H9 (cell line): ENCODE results near the gene ASL. TPM values are rescaled to one million over a fixed set of nuclear protein-coding genes. Genes with fewer than 3 reads are reported as not detected.
"Not testable (repeated sequence)": the region's sequence is repeated elsewhere in the genome, so short reads cannot be mapped to it uniquely, and the experiment has no call there.

ENCODE experiments used
- DNase-seq: peaks from one replicate; pipeline ENCODE4 v3.0.0-alpha.2; 2017
- H2AFZ ChIP-seq: one replicate; pipeline ENCODE4 v1.6.1; 2013; ENCODE audit warnings: mild to moderate bottlenecking, low read length, control low read depth, moderate library complexity
- H2AK5ac ChIP-seq: 2 replicates; pipeline ENCODE4 v1.6.1; 2013; ENCODE audit warnings: low read length, control low read depth, mixed read lengths; ENCODE audit not compliant: insufficient read length
- H2BK120ac ChIP-seq: one replicate; pipeline ENCODE4 v1.6.1; 2013; ENCODE audit warnings: low read depth, mild to moderate bottlenecking, low read length, control low read depth, inconsistent platforms; ENCODE audit not compliant: poor library complexity, severe bottlenecking
- H2BK12ac ChIP-seq: 2 replicates; pipeline ENCODE4 v1.6.1; 2013; ENCODE audit warnings: low read length, control low read depth, mixed read lengths, low read depth; ENCODE audit not compliant: insufficient read length
- H2BK15ac ChIP-seq: 2 replicates; pipeline ENCODE4 v1.6.1; 2013; ENCODE audit warnings: low read depth, low read length, control low read depth
- H2BK20ac ChIP-seq: one replicate; pipeline ENCODE4 v1.6.1; 2013; ENCODE audit warnings: low read depth, mild to moderate bottlenecking, low read length, control low read depth, inconsistent platforms; ENCODE audit not compliant: poor library complexity, severe bottlenecking
- H2BK5ac ChIP-seq: 2 replicates; pipeline ENCODE4 v1.6.1; 2013; ENCODE audit warnings: low read length, control low read depth, mixed read lengths; ENCODE audit not compliant: insufficient read length
- H3K14ac ChIP-seq: 2 replicates; pipeline ENCODE4 v1.6.1; 2013; ENCODE audit warnings: low read length, control low read depth; ENCODE audit not compliant: insufficient read depth
- H3K18ac ChIP-seq: 2 replicates; pipeline ENCODE4 v1.6.1; 2013; ENCODE audit warnings: low read depth, mild to moderate bottlenecking, mixed read lengths, low read length, control low read depth; ENCODE audit not compliant: insufficient read length
- H3K23ac ChIP-seq: 2 replicates; pipeline ENCODE4 v1.6.1; 2013; ENCODE audit warnings: low read length, control low read depth, mixed read lengths, low read depth; ENCODE audit not compliant: insufficient read length
- H3K23me2 ChIP-seq: 2 replicates; pipeline ENCODE4 v1.6.1; 2013; ENCODE audit warnings: low read depth, mild to moderate bottlenecking, mixed read lengths, low read length, control low read depth; ENCODE audit not compliant: insufficient read length, poor library complexity, severe bottlenecking
- H3K27ac ChIP-seq: 2 replicates; pipeline ENCODE4 v1.5.1; 2013; ENCODE audit warnings: low read length, control low read depth, mixed read lengths, low read depth; ENCODE audit not compliant: insufficient read length
- H3K27me3 ChIP-seq: 2 replicates; pipeline ENCODE4 v1.6.1; 2013; ENCODE audit warnings: low read length, control low read depth, inconsistent platforms; ENCODE audit not compliant: insufficient read depth
- H3K4ac ChIP-seq: 2 replicates; pipeline ENCODE4 v1.6.1; 2013; ENCODE audit warnings: low read depth, mild to moderate bottlenecking, control low read depth, inconsistent platforms, low read length, moderate library complexity
- H3K4me1 ChIP-seq: 2 replicates; pipeline ENCODE4 v1.6.1; 2013; ENCODE audit warnings: low read length, control low read depth, inconsistent platforms; ENCODE audit not compliant: insufficient read depth
- H3K4me2 ChIP-seq: 2 replicates; pipeline ENCODE4 v1.6.1; 2013; ENCODE audit warnings: low read length, control low read depth, mixed read lengths; ENCODE audit not compliant: insufficient read length, insufficient read depth
- H3K56ac ChIP-seq: 2 replicates; pipeline ENCODE4 v1.6.1; 2013; ENCODE audit warnings: low read depth, mild to moderate bottlenecking, mixed read lengths, low read length, control low read depth; ENCODE audit not compliant: insufficient read length
- H3K79me1 ChIP-seq: 2 replicates; pipeline ENCODE4 v1.6.1; 2013; ENCODE audit warnings: low read depth, mild to moderate bottlenecking, moderate library complexity, low read length, control low read depth, inconsistent platforms; ENCODE audit not compliant: insufficient read depth, poor library complexity, severe bottlenecking
- H3K79me2 ChIP-seq: 2 replicates; pipeline ENCODE4 v1.6.1; 2013; ENCODE audit warnings: low read length, control low read depth, inconsistent platforms; ENCODE audit not compliant: insufficient read depth
- H3K9ac ChIP-seq: 2 replicates; pipeline ENCODE4 v1.6.1; 2013; ENCODE audit warnings: low read length, control low read depth, mixed read lengths; ENCODE audit not compliant: insufficient read length; ENCODE audit errors: extremely low read depth
- H3K9me3 ChIP-seq: one replicate; pipeline ENCODE4 v1.6.1; 2013; ENCODE audit warnings: low read depth, low read length, inconsistent platforms; ENCODE audit not compliant: control insufficient read depth
- H3T11ph ChIP-seq: one replicate; pipeline ENCODE4 v1.6.1; 2013; ENCODE audit warnings: mild to moderate bottlenecking, low read length, control low read depth, inconsistent platforms
- H4K20me1 ChIP-seq: one replicate; pipeline ENCODE4 v1.6.1; 2013; ENCODE audit not compliant: control insufficient read depth, insufficient read length, insufficient read depth
- H4K5ac ChIP-seq: 2 replicates; pipeline ENCODE4 v1.6.1; 2013; ENCODE audit warnings: low read depth, mild to moderate bottlenecking, mixed read lengths, low read length, control low read depth; ENCODE audit not compliant: insufficient read length
- H4K8ac ChIP-seq: replicated peaks from 2 replicates; pipeline ENCODE4 v1.6.1; 2013; ENCODE audit warnings: low read length, control low read depth, mixed read lengths, low read depth; ENCODE audit not compliant: insufficient read length
- H4K91ac ChIP-seq: 2 replicates; pipeline ENCODE4 v1.6.1; 2013; ENCODE audit warnings: low read depth, mild to moderate bottlenecking, moderate library complexity, mixed read lengths, low read length, control low read depth; ENCODE audit not compliant: insufficient read length
- H3K27ac Mint-ChIP-seq, 3 experiments: 2 replicates in 2 of 3; 3 replicates in 1 of 3; pipeline ENCODE4 v1.8.0; 2020 to 2021; ENCODE audit warnings: mixed read lengths in 3 of 3, mild to moderate bottlenecking in 1 of 3, moderate library complexity in 1 of 3
- H3K27me3 Mint-ChIP-seq: 2 replicates; pipeline ENCODE4 v1.8.0; 2021; ENCODE audit warnings: low read depth, mild to moderate bottlenecking, moderate library complexity, mixed read lengths
- H3K36me3 Mint-ChIP-seq, 3 experiments: 2 replicates in 2 of 3; 3 replicates in 1 of 3; pipeline ENCODE4 v1.8.0; 2020 to 2021; ENCODE audit warnings: low read depth in 3 of 3, mixed read lengths in 3 of 3; ENCODE audit not compliant: insufficient read depth in 1 of 3
- H3K4me1 Mint-ChIP-seq, 2 experiments: 2 replicates each; pipeline ENCODE4 v1.8.0; 2020; ENCODE audit warnings: mixed read lengths in 2 of 2
- H3K4me3 Mint-ChIP-seq, 2 experiments: 2 replicates in 1 of 2; 3 replicates in 1 of 2; pipeline ENCODE4 v1.8.0; 2020 to 2021; ENCODE audit warnings: mild to moderate bottlenecking in 2 of 2, mixed read lengths in 2 of 2, moderate library complexity in 1 of 2
- H3K9me3 Mint-ChIP-seq, 2 experiments: 2 replicates in 1 of 2; 3 replicates in 1 of 2; pipeline ENCODE4 v1.8.0; 2020; ENCODE audit warnings: mild to moderate bottlenecking in 2 of 2, mixed read lengths in 2 of 2, moderate library complexity in 1 of 2
- WGBS: extraction: QIAGEN DNeasy Blood & Tissue Kit; methylation state at CpG from one replicate; pipeline ENCODE4 v1.1.7; 2013; ENCODE audit warnings: missing lambda C conversion rate, low lambda C conversion rate, mixed read lengths; ENCODE audit not compliant: insufficient read length; ENCODE audit errors: extremely low coverage; 5-methylcytosine and 5-hydroxymethylcytosine counted together
- total RNA-seq: library from RNA; stranded (reverse); gene quantifications from 2 replicates; pipeline ENCODE4 v1.2.1, GENCODE V29; 2021
- TF ChIP-seq, protein P1 (sequence below): fragments of 200-600 bp; sonication (generic); conservative IDR thresholded peaks from 3 replicates; pipeline ENCODE4 v1.8.0; 2021; ENCODE audit warnings: antibody characterized with exemption, mild to moderate bottlenecking

ASL gene
- total RNA-seq, 1 experiment from 2014 or later = 30.7 TPM

GRCh38 chr7:66049886-66050285, 25.7 kb upstream of the ASL start:
- not testable (repeated sequence) for H3K4me1 Mint-ChIP-seq, H2BK12ac ChIP-seq, H3K23ac ChIP-seq, H3K27me3 Mint-ChIP-seq, H3K4me2 ChIP-seq, H3K9me3 Mint-ChIP-seq, H3K4me1 ChIP-seq, H3K23me2 ChIP-seq, H2BK120ac ChIP-seq, H2AFZ ChIP-seq, H2BK20ac ChIP-seq, H3K18ac ChIP-seq, H3K27ac Mint-ChIP-seq, H4K91ac ChIP-seq, H3K9ac ChIP-seq, H3K79me2 ChIP-seq, H4K8ac ChIP-seq, H4K20me1 ChIP-seq, H3K56ac ChIP-seq, H2BK5ac ChIP-seq, H3K79me1 ChIP-seq, H3K14ac ChIP-seq, H3K9me3 ChIP-seq, H3K27me3 ChIP-seq, H3K4ac ChIP-seq, H3K36me3 Mint-ChIP-seq, H3K4me3 Mint-ChIP-seq, H4K5ac ChIP-seq, H2BK15ac ChIP-seq, DNase-seq, H3K27ac ChIP-seq, H3T11ph ChIP-seq, H2AK5ac ChIP-seq
- TF ChIP-seq, protein P1, sequence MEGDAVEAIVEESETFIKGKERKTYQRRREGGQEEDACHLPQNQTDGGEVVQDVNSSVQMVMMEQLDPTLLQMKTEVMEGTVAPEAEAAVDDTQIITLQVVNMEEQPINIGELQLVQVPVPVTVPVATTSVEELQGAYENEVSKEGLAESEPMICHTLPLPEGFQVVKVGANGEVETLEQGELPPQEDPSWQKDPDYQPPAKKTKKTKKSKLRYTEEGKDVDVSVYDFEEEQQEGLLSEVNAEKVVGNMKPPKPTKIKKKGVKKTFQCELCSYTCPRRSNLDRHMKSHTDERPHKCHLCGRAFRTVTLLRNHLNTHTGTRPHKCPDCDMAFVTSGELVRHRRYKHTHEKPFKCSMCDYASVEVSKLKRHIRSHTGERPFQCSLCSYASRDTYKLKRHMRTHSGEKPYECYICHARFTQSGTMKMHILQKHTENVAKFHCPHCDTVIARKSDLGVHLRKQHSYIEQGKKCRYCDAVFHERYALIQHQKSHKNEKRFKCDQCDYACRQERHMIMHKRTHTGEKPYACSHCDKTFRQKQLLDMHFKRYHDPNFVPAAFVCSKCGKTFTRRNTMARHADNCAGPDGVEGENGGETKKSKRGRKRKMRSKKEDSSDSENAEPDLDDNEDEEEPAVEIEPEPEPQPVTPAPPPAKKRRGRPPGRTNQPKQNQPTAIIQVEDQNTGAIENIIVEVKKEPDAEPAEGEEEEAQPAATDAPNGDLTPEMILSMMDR = peak; percentile 29; the same call in 1 of the 3 replicates
- no CpG with 5 or more reads among the region's 4 CpGs for WGBS
